Keratinocyte (primary cell): ENCODE measurements around the gene ASS1. TPM values are rescaled to one million over a fixed set of nuclear protein-coding genes. Genes with fewer than 3 reads are reported as not detected.

ENCODE experiments used
- DNase-seq: peaks from one replicate; pipeline ENCODE4 v3.0.0-alpha.2; 2011; ENCODE audit warnings: low read depth, missing footprints, low spot score
- FAIRE-seq: peaks from 2 replicates; lab custom pipeline; 2011; peaks lifted over from hg19 to GRCh38; lab: Jason Lieb, UNC
- H2AFZ ChIP-seq: 2 replicates; pipeline ENCODE4 v1.6.0; 2012; ENCODE audit warnings: low read length, control low read depth, inconsistent platforms; ENCODE audit not compliant: control insufficient read depth
- H3K27ac ChIP-seq: 2 replicates; pipeline ENCODE4 v1.5.1; 2011; ENCODE audit warnings: low read length; ENCODE audit not compliant: control insufficient read depth, insufficient read depth
- H3K27me3 ChIP-seq: 3 replicates; pipeline ENCODE4 v1.6.0; 2011; ENCODE audit warnings: low read length; ENCODE audit not compliant: control insufficient read depth, insufficient read depth; ENCODE audit errors: extremely low read depth
- H3K36me3 ChIP-seq, 2 experiments: 2 replicates in 1 of 2; 3 replicates in 1 of 2; pipeline ENCODE4 v1.5.1; 2011; ENCODE audit warnings: low read length in 2 of 2, mild to moderate bottlenecking in 1 of 2; ENCODE audit not compliant: control insufficient read depth in 2 of 2, insufficient read depth in 2 of 2; ENCODE audit errors: extremely low read depth in 1 of 2
- H3K4me1 ChIP-seq: 3 replicates; pipeline ENCODE4 v1.5.1; 2011; ENCODE audit warnings: low read length; ENCODE audit not compliant: control insufficient read depth, insufficient read depth; ENCODE audit errors: extremely low read depth
- H3K4me2 ChIP-seq: 3 replicates; pipeline ENCODE4 v1.6.0; 2011; ENCODE audit warnings: low read depth, low read length; ENCODE audit not compliant: control insufficient read depth, insufficient read depth; ENCODE audit errors: extremely low read depth
- H3K4me3 ChIP-seq, 3 experiments: fragments of 200-600 bp in 1 of 3; sonication (generic) in 1 of 3; 2 replicates in 2 of 3; 3 replicates in 1 of 3; pipeline ENCODE4 v1.5.1; 2011 to 2016; ENCODE audit warnings: low read length in 3 of 3, mild to moderate bottlenecking in 3 of 3, control low read depth in 2 of 3, inconsistent platforms in 1 of 3, low read depth in 1 of 3, mixed read lengths in 1 of 3, mixed run types in 1 of 3, moderate library complexity in 1 of 3; ENCODE audit not compliant: control insufficient read depth in 2 of 3, insufficient read depth in 2 of 3; ENCODE audit errors: extremely low read depth in 1 of 3
- H3K79me2 ChIP-seq: 2 replicates; pipeline ENCODE4 v1.6.0; 2012; ENCODE audit warnings: low read length; ENCODE audit not compliant: control insufficient read depth, insufficient read depth
- H3K9ac ChIP-seq: 3 replicates; pipeline ENCODE4 v1.6.0; 2011; ENCODE audit warnings: low read length; ENCODE audit not compliant: control insufficient read depth, insufficient read depth; ENCODE audit errors: extremely low read depth
- H3K9me1 ChIP-seq: 3 replicates; pipeline ENCODE4 v1.6.0; 2011; ENCODE audit warnings: low read length; ENCODE audit not compliant: control insufficient read depth, insufficient read depth; ENCODE audit errors: extremely low read depth
- H3K9me3 ChIP-seq: 2 replicates; pipeline ENCODE4 v1.5.1; 2012; ENCODE audit warnings: low read depth, low read length; ENCODE audit not compliant: control insufficient read depth
- H4K20me1 ChIP-seq: 3 replicates; pipeline ENCODE4 v1.6.0; 2011; ENCODE audit warnings: low read length; ENCODE audit not compliant: control insufficient read depth, insufficient read depth; ENCODE audit errors: extremely low read depth
- CTCF ChIP-seq, 3 experiments: IDR thresholded peaks in 1 of 3; conservative IDR thresholded peaks in 1 of 3; optimal IDR thresholded peaks in 1 of 3; 2 replicates in 2 of 3; 3 replicates in 1 of 3; pipeline versions ENCODE3 to v1.5.1; 2011; ENCODE audit warnings: low read length in 3 of 3, mild to moderate bottlenecking in 3 of 3, moderate library complexity in 2 of 3, control low read depth in 1 of 3, inconsistent platforms in 1 of 3; ENCODE audit not compliant: insufficient read depth in 2 of 3; ENCODE audit errors: extremely low read depth in 1 of 3
- EZH2 ChIP-seq: IDR thresholded peaks from one replicate; pipeline ENCODE4 v1.6.1; 2012; ENCODE audit warnings: inconsistent platforms, mild to moderate bottlenecking, low read length, moderate library complexity
- dilution Hi-C: fragments of 300-500 bp; cut with MboI; formaldehyde crosslinking; loops from one replicate; pipeline ENCODE4 v1.7.0; 2020; ENCODE audit warnings: low sequenced_read_pairs; ENCODE audit not compliant: extremely low pct_ligation_motif_present
- polyA plus RNA-seq, 5 experiments: library from polyadenylated mRNA; depleted of rRNA in 3 of 5; stranded (reverse) in 3 of 5; stranded (forward) in 1 of 5; unstranded in 1 of 5; fragments of >200 nt; gene quantifications; 1 replicate in 1 of 5; 2 replicates in 3 of 5; 3 replicates in 1 of 5; pipeline versions ENCODE4 v1.2.1 to v1.2.3, GENCODE V29; 2011 to 2012; ENCODE audit warnings: missing spikeins in 2 of 5, low read depth in 1 of 5, low replicate concordance in 1 of 5

ASS1 gene
- polyA plus RNA-seq, 1 donor (not counting 4 experiments of a cell fraction or from before 2014, with no cell fraction given) = 52.4 TPM

DNA sequence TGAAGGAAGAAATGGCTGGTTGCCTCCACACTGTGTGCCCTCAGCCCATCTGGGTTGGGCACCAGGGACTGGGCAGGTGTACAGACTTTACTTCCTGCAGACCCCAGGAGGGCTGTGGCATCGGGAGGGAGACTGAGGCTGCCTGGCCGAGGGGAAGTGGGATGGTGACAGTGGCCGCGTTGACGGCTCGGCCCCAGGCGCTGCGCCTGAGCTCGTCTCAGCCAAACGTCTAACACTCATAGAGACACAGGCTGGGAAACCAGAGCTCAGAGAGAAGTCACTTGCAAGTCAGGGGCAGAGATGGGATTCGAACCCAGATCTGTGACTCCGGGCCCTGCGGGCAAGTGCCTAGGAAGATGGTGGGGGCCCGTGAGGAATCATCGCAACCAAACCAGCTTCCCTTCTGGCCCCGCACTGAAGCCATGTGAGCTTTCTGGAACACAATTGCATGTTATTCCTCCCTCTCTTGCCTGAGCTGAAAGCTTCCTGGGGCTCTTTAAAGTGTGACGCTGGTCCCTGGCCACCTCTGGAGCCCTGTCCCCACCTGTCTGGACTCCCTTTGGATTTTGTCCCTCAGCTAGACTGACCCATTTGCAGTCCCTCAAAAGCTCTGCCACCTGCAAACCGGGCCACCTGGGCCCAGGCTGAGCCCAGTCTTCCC is 81.6 kb downstream of the ASS1 start:
- Histone ChIP-seq H4K20me1 (no peaks in the 10 kb centered on the region), H3K36me3 (no peaks in the 10 kb centered on the region), H3K79me2 (no peaks in the 10 kb centered on the region), H3K4me2 (no peak overlapping the region), H2AFZ (no peak overlapping the region), H3K9me1 (no peaks in the 10 kb centered on the region), H3K27me3 (peaks cover 2% of the 10 kb centered on the region), H3K9ac (no peak overlapping the region), H3K4me1 (no peaks in the 10 kb centered on the region), H3K9me3 (no peaks in the 10 kb centered on the region), H3K4me3 (no peak overlapping the region), H3K27ac (no peak overlapping the region)
- dilution Hi-C loops = no loop called here
- TF ChIP-seq CTCF (optimal IDR thresholded peaks at IDR 0.05 in 1 of 3, IDR thresholded peaks at IDR 0.05 in 1 of 3, conservative IDR thresholded peaks at IDR 0.05 in 1 of 3; ENCODE audit: extremely low read depth in 1 of 3, insufficient read depth in 2 of 3, low read length in 3 of 3) = no peak
- no peak for TF ChIP-seq EZH2
- DNase-seq (no peak), FAIRE-seq (no peak)

DNA sequence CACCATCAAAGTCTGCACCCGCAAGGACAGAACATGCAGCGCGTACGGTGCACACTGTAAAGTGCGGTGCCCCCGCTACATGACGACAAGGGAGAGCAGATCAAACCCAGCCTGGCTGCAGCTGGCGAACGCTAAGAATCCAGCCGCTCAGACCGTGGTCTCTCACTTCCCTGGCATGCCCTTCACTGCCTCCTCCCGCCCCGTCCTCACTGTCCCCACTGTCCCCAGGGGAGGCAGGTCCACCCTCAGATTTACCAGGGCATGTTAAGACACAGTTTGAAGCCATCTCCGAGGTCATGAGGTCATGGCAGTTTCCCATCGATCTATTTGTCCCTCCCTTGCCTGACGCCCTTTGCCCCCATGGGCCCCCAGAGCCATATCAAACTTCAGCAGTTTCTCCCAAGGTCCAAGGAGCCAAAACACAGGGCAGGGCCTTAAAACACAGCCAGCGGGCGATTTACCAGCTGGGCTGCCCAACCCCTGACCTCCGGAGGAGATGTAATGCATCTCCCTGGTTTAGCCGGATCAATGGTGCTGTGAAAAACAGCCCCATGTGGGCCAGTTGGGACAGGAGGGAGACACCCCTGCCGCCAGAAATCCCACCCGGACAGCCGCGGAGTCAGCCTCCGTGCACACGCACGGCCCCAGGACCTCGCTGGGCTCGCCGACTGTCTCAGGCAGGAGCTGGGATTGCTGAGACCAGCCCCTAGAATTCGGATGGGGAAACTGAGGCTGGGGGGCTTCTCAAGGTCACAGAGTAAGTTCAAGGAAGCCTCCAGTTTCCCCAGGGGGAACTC is 82.3 kb downstream of the ASS1 start:
- Histone ChIP-seq H3K27ac (no peak overlapping the region), H3K79me2 (no peaks in the 10 kb centered on the region), H3K4me3 (no peak overlapping the region), H3K4me1 (no peaks in the 10 kb centered on the region), H3K9me3 (no peaks in the 10 kb centered on the region), H3K36me3 (no peaks in the 10 kb centered on the region), H4K20me1 (no peaks in the 10 kb centered on the region), H3K9me1 (no peaks in the 10 kb centered on the region), H3K4me2 (no peak overlapping the region), H3K9ac (no peak overlapping the region), H2AFZ (no peak overlapping the region), H3K27me3 (peaks cover 2% of the 10 kb centered on the region)
- FAIRE-seq (no peak), DNase-seq (no peak)
- TF ChIP-seq EZH2 = no peak
- TF ChIP-seq CTCF (optimal IDR thresholded peaks at IDR 0.05 in 1 of 3, IDR thresholded peaks at IDR 0.05 in 1 of 3, conservative IDR thresholded peaks at IDR 0.05 in 1 of 3; ENCODE audit: extremely low read depth in 1 of 3, insufficient read depth in 2 of 3, low read length in 3 of 3) = no peak
- dilution Hi-C loops = no loop called here
